T-cell (primary cell): Measurements from ENCODE around the gene FASN. TPM values are rescaled to one million over a fixed set of nuclear protein-coding genes. Genes with fewer than 3 reads are reported as not detected.
A peak's percentile ranks its signal among the peaks of the same experiment; 100 is the strongest.

Source experiments
- ATAC-seq, 4 experiments: fragments of 200-7000 bp in 3 of 4; fragments of 150-1000 bp in 1 of 4; cut with Tn5 transposase; replicated peaks in 1 of 4; 1 replicate in 3 of 4; 2 replicates in 1 of 4; pipeline ENCODE4 v1.10.0; 2021; ENCODE audit warnings: moderate library complexity in 3 of 4, mild to moderate bottlenecking in 2 of 4, moderate number of reproducible peaks in 1 of 4
- CTCF ChIA-PET, 2 donors: fragments of 300-600 bp; sonication (Branson Sonifier 250); formaldehyde crosslinking; loops; one replicate each; lab custom pipeline; 2022; ENCODE audit warnings: antibody characterized with exemption in 2 of 2; lab: Charles Lee
- POLR2A ChIA-PET, 2 donors: fragments of 300-600 bp; sonication (Branson Sonifier 250); formaldehyde crosslinking; loops; one replicate each; lab custom pipeline; 2022; ENCODE audit warnings: antibody characterized with exemption in 2 of 2; lab: Charles Lee
- DNase-seq, 35 experiments: peaks; one replicate each; pipeline versions ENCODE4 v3.0.0 to v3.0.0-alpha.2; 2013 to 2023
- H3K27ac ChIP-seq: one replicate; pipeline ENCODE4 v1.5.1; 2013; ENCODE audit warnings: low read length
- H3K27me3 ChIP-seq, 2 experiments: replicated peaks in 1 of 2; 1 replicate in 1 of 2; 2 replicates in 1 of 2; pipeline versions ENCODE4 v1.6.1 to v1.7.0; 2013; ENCODE audit warnings: low read length in 1 of 2, mixed read lengths in 1 of 2; ENCODE audit not compliant: control insufficient read depth in 2 of 2, insufficient read depth in 2 of 2; ENCODE audit errors: extremely low read depth in 1 of 2
- H3K36me3 ChIP-seq, 2 donors: 1 replicate in 1 of 2; 2 replicates in 1 of 2; pipeline versions ENCODE4 v1.6.1 to v1.7.0; 2013; ENCODE audit warnings: low read length in 1 of 2; ENCODE audit not compliant: control insufficient read depth in 2 of 2, insufficient read depth in 1 of 2; ENCODE audit errors: extremely low read depth in 1 of 2
- H3K4me1 ChIP-seq, 2 experiments: 1 replicate in 1 of 2; 2 replicates in 1 of 2; pipeline versions ENCODE4 v1.6.1 to v1.7.0; 2013; ENCODE audit warnings: low read length in 2 of 2, mixed read lengths in 1 of 2; ENCODE audit not compliant: insufficient read depth in 2 of 2, control insufficient read depth in 1 of 2; ENCODE audit errors: extremely low read depth in 1 of 2
- H3K4me3 ChIP-seq, 2 donors: 1 replicate in 1 of 2; 2 replicates in 1 of 2; pipeline versions ENCODE4 v1.5.1 to v1.7.0; 2013; ENCODE audit warnings: mild to moderate bottlenecking in 2 of 2, low read length in 1 of 2, moderate library complexity in 1 of 2; ENCODE audit not compliant: control insufficient read depth in 1 of 2; ENCODE audit errors: extremely low read depth in 1 of 2
- H3K9me3 ChIP-seq: 2 replicates; pipeline ENCODE4 v1.7.0; 2013
- H3K27ac Mint-ChIP-seq, 2 donors: one replicate each; pipeline ENCODE4 v1.8.0; 2020 to 2021; ENCODE audit warnings: mild to moderate bottlenecking in 2 of 2, mixed read lengths in 2 of 2
- H3K27me3 Mint-ChIP-seq, 2 donors: one replicate each; pipeline ENCODE4 v1.8.0; 2021 to 2022; ENCODE audit warnings: mixed read lengths in 2 of 2
- H3K36me3 Mint-ChIP-seq: one replicate; pipeline ENCODE4 v1.8.0; 2021; ENCODE audit warnings: mixed read lengths
- H3K4me1 Mint-ChIP-seq, 3 donors: one replicate each; pipeline ENCODE4 v1.8.0; 2020 to 2022; ENCODE audit warnings: mixed read lengths in 3 of 3, mild to moderate bottlenecking in 1 of 3
- H3K4me3 Mint-ChIP-seq, 3 donors: one replicate each; pipeline ENCODE4 v1.8.0; 2020 to 2022; ENCODE audit warnings: mild to moderate bottlenecking in 3 of 3, mixed read lengths in 3 of 3, moderate library complexity in 3 of 3
- H3K9me3 Mint-ChIP-seq, 3 donors: one replicate each; pipeline ENCODE4 v1.8.0; 2020 to 2022; ENCODE audit warnings: mixed read lengths in 3 of 3
- WGBS: methylation state at CpG from one replicate; pipeline ENCODE4 v1.1.5; 2013; ENCODE audit warnings: missing lambda C conversion rate; ENCODE audit not compliant: insufficient coverage; 5-methylcytosine and 5-hydroxymethylcytosine counted together
- total RNA-seq, 35 experiments: library from RNA in 6 of 35; stranded (reverse) in 6 of 35; fragments of 120-200 nt in 1 of 35; gene quantifications; one replicate each; pipeline versions ENCODE4 v1.2.1 to v1.2.4 and lab custom pipeline; 2013 to 2026

FASN gene
- total RNA-seq, 5 donors from 2014 or later (not counting 1 experiment from before 2014, with no cell fraction given): 48.2 to 144 (median 52.5) TPM

- Mint-ChIP-seq H3K27ac (no peak overlapping the region), H3K36me3 (peaks cover 4% of the 10 kb centered on the region), H3K9me3 (no peaks in the 10 kb centered on the region), H3K27me3 (no peaks in the 10 kb centered on the region), H3K4me1 (peaks cover 4 to 13% (median 10%) of the 10 kb centered on the region in 3 donors), H3K4me3 (peak overlapping the region; percentile 58 to 67 (median 64))
- Histone ChIP-seq H3K27me3 (no peaks in the 10 kb centered on the region), H3K4me3 (peak overlapping the region; percentile 45 to 57), H3K4me1 (peaks cover 10 to 28% of the 10 kb centered on the region in 2 experiments), H3K9me3 (no peaks in the 10 kb centered on the region), H3K27ac (peak overlapping the region; percentile 7), H3K36me3 (peaks cover 25 to 37% of the 10 kb centered on the region in 2 donors)
- 76% methylated on average over 4 of the region's 8 CpGs for WGBS
- DNase-seq (peak in 1 of 35 experiments; percentile 18), ATAC-seq (no peak)
- CTCF ChIA-PET: no interaction called here
- POLR2A ChIA-PET: no interaction called here
These were observed 1.3 kb downstream of the FASN start for GRCh38 chr17:82096709-82097183.

GRCh38 chr17:82095777-82096708 is 2.0 kb downstream of the FASN start:
- Mint-ChIP-seq H3K4me3 (peak overlapping the region; percentile 56 to 67 (median 61)), H3K4me1 (peaks cover 4 to 13% (median 10%) of the 10 kb centered on the region in 3 donors), H3K27ac (no peak overlapping the region), H3K36me3 (peaks cover 4% of the 10 kb centered on the region), H3K9me3 (no peaks in the 10 kb centered on the region), H3K27me3 (no peaks in the 10 kb centered on the region)
- Histone ChIP-seq H3K36me3 (peaks cover 26 to 42% of the 10 kb centered on the region in 2 donors), H3K4me3 (no peak overlapping the region), H3K4me1 (peaks cover 10 to 28% of the 10 kb centered on the region in 2 experiments), H3K27ac (no peak overlapping the region), H3K9me3 (no peaks in the 10 kb centered on the region), H3K27me3 (no peaks in the 10 kb centered on the region)
- ATAC-seq (no peak), DNase-seq (no peak)
- ChIA-PET CTCF (no interaction called here), POLR2A (interaction anchor here in 1 of 2 donors (0.6 to 0.7 kb wide), 3 partner anchors 18 to 63 kb away, joined by 3 to 4 read pairs (median 4); no protein-coding TSS in a partner anchor)
- 96% methylated on average over 34 of the region's 35 CpGs for WGBS

- peaks cover 4 to 13% (median 10%) of the 10 kb centered on the region in 3 donors for H3K4me1 Mint-ChIP-seq
- Histone ChIP-seq H3K9me3 (no peaks in the 10 kb centered on the region), H3K4me1 (peaks cover 10 to 28% of the 10 kb centered on the region in 2 experiments), H3K27ac (no peak overlapping the region), H3K27me3 (no peaks in the 10 kb centered on the region), H3K4me3 (no peak overlapping the region), H3K36me3 (peaks cover 25 to 51% of the 10 kb centered on the region in 2 donors)
- H3K4me3 Mint-ChIP-seq: peak overlapping the region in 2 of 3 donors; percentile 47 to 61
- H3K27me3 Mint-ChIP-seq: no peaks in the 10 kb centered on the region
- H3K36me3 Mint-ChIP-seq: peaks cover 4% of the 10 kb centered on the region
- CTCF ChIA-PET: no interaction called here
- POLR2A ChIA-PET: interaction anchor here in 1 of 2 donors (0.6 to 0.7 kb wide), 2 partner anchors 17 to 64 kb away, joined by 3 to 4 read pairs; no protein-coding TSS in a partner anchor
- no peak for DNase-seq
- H3K9me3 Mint-ChIP-seq: no peaks in the 10 kb centered on the region
- no peak overlapping the region for H3K27ac Mint-ChIP-seq
- 94% methylated on average over 31 of the region's 37 CpGs for WGBS
- no peak for ATAC-seq
These were observed 2.9 kb downstream of the FASN start for GRCh38 chr17:82094931-82095776.

GRCh38 chr17:82092995-82093751 is 4.9 kb downstream of the FASN start:
- H3K27me3 ChIP-seq: no peaks in the 10 kb centered on the region
- no peaks in the 10 kb centered on the region for H3K9me3 Mint-ChIP-seq
- H3K27me3 Mint-ChIP-seq: no peaks in the 10 kb centered on the region
- DNase-seq (peak in 2 of 35 experiments; percentile 1 to 3), ATAC-seq (no peak)
- H3K36me3 ChIP-seq: peaks cover 25 to 71% of the 10 kb centered on the region in 2 donors
- H3K27ac Mint-ChIP-seq: no peak overlapping the region
- WGBS: 98% methylated on average over 34 of the region's 40 CpGs
- H3K4me1 ChIP-seq: peaks cover 5 to 18% of the 10 kb centered on the region in 2 experiments
- peaks cover 2 to 5% (median 2%) of the 10 kb centered on the region in 3 donors for H3K4me1 Mint-ChIP-seq
- POLR2A ChIA-PET: interaction anchor here in 1 of 2 donors (0.7 to 0.8 kb wide), 2 partner anchors 73 to 349 kb away, joined by 3 to 8 read pairs; no protein-coding TSS in a partner anchor
- CTCF ChIA-PET: interaction anchor here in 1 of 2 donors (0.6 kb wide), 1 partner anchor 208 kb away, joined by 3 read pairs; no protein-coding TSS in a partner anchor
- H3K4me3 Mint-ChIP-seq: no peak overlapping the region
- H3K9me3 ChIP-seq: no peaks in the 10 kb centered on the region
- no peak overlapping the region for H3K27ac ChIP-seq
- H3K36me3 Mint-ChIP-seq: peaks cover 4% of the 10 kb centered on the region
- H3K4me3 ChIP-seq: no peak overlapping the region

GRCh38 chr17:82092628-82092994 is 5.4 kb downstream of the FASN start:
- Histone ChIP-seq H3K4me1 (peaks cover 5 to 18% of the 10 kb centered on the region in 2 experiments), H3K9me3 (no peaks in the 10 kb centered on the region), H3K27ac (no peak overlapping the region), H3K36me3 (peaks cover 25 to 75% of the 10 kb centered on the region in 2 donors), H3K27me3 (no peaks in the 10 kb centered on the region), H3K4me3 (no peak overlapping the region)
- no peaks in the 10 kb centered on the region for H3K27me3 Mint-ChIP-seq
- ATAC-seq (no peak), DNase-seq (no peak)
- ChIA-PET POLR2A (interaction anchor here in 1 of 2 donors (0.7 to 0.8 kb wide), 2 partner anchors 73 to 349 kb away, joined by 3 to 8 read pairs; no protein-coding TSS in a partner anchor), CTCF (interaction anchor here in 1 of 2 donors (0.6 kb wide), 1 partner anchor 208 kb away, joined by 3 read pairs; no protein-coding TSS in a partner anchor)
- H3K4me3 Mint-ChIP-seq: no peak overlapping the region
- H3K4me1 Mint-ChIP-seq: peaks cover 2 to 5% (median 2%) of the 10 kb centered on the region in 3 donors
- peaks cover 4% of the 10 kb centered on the region for H3K36me3 Mint-ChIP-seq
- no peaks in the 10 kb centered on the region for H3K9me3 Mint-ChIP-seq
- 94% methylated on average over 16 of the region's 20 CpGs for WGBS
- H3K27ac Mint-ChIP-seq: no peak overlapping the region
